MV-4-11 (cell line): Measurements from ENCODE around the gene DOCK11.
"Not testable (repeated sequence)": the region's sequence is repeated elsewhere in the genome, so short reads cannot be mapped to it uniquely, and the experiment has no call there.

Experiments
- DNase-seq: peaks from one replicate; lab custom pipeline; 2025; lab: John Stamatoyannopoulos, UW

DOCK11 gene

DNA sequence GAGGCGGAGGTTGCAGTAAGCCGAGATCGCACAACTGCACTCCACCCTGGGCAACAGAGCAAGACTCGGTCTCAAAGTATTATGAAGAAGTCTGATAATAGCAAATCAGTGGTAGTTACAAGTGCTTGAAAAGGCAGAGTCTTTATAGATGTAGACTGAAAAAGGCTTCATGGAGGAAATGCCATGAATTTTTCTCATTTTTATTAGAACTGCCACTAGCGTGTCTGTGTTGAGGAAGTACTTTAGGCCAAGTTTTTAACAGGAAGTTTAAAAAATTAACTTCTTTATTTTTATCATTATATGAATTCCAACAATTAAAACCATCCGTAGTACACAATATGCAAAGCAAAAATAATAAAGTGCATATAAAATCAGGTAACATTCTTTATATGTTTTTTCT, 199.0 kb downstream of the DOCK11 start:
- no peak for DNase-seq

DNA sequence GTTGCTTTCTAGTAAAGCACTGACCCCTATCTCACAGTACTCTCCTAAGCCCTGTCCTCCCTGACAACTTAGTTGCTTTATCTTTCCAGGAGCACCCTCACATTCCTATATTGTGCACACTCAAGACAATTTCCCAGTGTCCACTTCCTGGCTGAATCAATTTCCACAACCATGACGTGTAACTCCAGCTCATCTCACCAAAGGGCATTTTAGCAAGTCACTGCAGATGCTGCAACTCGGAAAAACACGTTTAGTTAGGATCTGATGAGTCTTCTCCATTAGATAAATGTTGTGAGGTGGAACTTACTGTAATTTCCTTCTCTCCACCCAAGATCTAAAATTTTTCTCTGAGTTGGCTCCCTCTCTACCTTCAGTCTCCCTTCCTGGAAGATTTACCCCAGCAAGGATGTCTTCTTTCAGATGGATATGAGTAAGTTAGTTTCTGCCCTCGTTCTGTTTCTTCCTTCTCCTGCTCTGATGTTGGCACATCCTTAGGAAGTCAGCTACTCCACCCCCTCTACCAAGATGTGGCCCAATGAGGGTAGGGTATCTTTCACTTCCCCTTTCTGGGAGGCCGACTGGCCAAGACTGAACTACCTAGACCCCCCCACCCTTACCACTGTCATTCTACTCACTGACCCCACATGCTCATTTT, 203.0 kb downstream of the DOCK11 start:
- peak; percentile 86 for DNase-seq

DNA sequence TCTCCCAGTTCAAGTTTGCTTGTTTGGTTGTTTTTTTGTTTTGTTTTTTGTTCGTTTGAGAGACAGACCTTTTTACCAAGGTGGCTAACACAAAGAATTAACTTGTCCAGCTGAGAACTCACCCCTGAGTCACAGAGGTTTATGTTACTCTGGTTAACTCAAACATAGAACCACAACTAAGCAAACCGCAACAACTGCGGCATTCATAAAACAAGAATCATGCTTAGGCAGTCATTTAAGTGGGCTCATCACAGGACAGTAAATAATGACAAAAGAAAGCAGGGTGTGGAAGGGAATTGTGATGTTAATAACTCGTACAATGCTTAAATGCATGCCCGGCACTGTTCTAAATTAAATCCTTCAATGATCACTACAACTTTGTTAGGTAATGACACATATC, 207.1 kb downstream of the DOCK11 start:
- no peak for DNase-seq

DNA sequence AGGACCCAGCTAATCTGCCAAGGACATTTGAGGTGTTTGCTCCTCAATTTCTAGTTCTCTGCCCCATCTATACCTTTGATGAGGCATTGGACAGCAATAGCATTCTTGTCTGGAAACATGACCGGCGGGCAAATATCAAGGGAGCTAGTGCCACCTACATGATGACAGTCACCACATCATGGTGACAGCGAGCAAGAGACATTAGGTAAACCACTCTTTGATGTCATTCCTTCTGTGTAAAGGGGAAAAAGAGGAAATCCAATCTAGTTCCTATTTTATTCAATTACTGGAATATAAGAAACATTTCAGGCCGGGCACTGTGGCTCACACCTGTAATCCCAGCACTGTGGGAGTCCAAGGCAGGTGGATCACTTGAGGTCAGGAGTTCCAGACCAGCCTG, 211.1 kb downstream of the DOCK11 start:
- peak; percentile 9 for DNase-seq

DNA sequence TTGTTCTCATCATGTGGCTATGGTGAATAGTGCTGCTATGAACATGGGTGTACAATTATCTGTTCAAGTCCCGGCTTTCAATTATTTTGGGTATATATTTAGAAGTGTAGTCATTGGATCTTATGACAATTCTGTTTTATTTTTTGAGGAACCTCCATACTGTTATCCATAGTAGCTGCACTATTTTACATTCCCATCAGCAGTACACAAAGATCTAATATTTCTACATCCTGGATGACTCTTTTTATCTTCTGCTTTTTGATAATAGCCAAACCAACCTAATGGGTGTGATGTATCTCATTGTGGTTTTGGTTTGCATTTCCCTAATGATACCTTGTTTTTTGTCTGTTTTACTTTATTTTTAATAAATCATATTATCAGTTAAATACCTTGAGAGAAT, 218.9 kb downstream of the DOCK11 start:
- no peak for DNase-seq

DNA sequence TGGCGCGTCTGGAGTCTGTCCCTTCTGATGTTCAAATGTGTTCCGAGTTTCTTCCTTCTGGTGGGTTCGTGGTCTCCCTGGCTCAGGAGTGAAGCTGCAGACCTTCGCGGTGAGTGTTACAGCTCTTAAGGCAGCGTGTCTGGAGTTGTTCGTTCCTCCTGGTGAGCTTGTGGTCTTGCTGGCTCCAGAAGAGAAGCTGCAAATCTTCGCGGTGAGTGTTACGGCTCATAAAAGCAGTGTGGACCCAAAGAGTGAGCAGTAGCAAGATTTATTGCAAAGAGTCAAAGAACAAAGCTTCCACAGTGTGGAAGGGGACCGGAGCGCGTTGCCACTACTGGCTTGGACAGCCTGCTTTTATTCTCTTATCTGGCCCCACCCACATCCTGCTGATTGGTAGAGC, 220.3 kb downstream of the DOCK11 start:
- peak; percentile 51 for DNase-seq

DNA sequence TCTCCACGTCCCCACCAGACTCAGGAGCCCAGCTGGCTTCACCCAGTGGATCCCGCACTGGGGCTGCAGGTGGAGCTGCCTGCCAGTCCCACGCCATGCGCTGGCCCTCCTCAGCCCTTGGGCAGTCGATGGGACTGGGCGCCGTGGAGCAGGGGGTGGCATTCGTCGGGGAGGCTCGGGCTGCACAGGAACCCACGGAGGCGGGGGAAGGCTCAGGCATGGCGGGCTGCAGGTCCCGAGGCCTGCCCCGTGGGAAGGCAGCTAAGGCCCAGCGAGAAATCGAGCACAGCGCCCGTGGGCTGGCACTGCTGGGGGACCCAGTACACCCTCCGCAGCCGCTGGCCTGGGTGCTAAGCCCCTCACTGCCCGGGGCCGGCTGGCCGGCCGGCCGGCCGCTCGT, 221.2 kb downstream of the DOCK11 start:
- not testable (repeated sequence) for DNase-seq

DNA sequence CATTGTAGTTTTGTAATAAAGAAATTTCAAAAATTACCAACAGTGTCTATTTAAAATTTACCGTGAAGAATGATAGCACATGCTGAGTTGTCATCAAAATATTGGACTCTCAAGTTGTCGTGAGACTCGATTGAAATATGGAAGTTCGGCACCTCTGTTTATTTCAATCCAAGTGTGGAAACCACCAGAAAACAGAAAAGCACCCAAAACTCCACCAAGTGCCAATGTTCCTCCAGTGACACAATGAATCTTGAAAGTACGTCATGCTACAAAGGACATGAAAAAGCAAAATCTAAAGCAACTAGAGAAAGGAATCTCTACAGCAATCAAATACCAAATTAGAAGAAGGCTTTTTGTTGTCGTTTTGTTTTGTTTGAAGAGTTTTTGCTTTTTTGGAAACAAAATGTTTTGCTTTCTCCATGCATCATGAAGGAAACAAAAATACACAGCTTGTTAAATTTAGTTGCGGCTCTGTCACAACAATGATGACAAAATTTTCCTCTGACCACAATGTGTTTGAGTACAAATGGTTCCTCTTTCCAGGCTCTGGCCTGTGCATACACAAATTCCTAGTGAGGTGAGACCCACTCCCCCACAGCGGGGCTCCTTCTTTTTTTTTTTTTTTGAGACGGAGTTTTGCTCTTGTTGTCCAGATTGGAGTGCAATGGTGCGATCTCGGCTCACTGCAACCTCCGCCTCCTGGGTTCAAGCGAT, 222.2 kb downstream of the DOCK11 start:
- peak; percentile 88 for DNase-seq

DNA sequence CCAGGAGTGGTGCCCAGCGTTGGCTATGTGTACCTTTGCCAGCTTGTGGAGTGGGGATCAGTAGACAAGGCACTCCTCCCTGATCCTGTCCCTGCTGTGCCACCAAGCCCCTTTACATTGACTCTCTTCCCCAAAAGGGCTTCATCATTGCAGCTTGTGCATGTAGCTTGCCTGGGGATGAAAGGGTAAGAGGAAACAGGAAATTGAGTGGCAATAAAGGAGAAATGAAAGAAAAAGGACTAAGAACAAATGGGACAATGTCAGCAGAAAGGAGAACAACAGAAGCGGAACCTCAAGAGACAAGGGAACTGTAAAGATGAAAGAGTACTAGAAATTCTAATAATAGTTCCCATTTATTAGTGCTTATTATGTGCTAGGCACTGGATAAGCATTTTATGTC, 223.1 kb downstream of the DOCK11 start:
- peak; percentile 93 for DNase-seq

DNA sequence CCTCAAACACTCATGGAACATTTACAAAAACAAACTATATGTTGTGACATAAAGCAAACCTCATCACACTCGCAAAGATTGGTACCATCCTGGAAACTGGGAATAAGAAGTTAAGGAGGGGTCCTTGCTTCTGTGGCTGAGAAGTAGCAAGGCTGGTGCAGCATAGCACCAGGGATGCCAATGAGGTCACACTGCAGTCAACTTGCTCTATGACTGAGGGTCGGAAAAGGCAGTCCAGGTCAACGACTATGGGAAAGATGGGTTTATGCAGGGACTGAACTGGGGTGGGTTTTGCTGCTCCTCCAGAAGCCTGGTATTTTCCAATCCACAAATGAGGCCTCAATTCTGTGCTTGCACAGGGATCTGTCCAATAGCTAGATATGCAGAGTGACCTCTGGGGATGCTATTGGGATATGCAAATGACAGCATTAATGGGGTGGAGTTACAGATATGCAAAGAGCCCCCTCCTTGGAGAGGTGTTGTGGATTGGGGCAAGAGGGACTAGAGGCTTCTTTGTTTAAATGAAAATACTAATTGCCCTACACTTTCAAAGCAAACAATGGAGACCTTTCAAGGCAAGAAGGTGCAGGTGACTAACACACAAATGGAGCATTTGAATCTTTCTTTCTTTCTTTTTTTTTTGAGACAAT, 224.6 kb downstream of the DOCK11 start:
- DNase-seq = no peak

DNA sequence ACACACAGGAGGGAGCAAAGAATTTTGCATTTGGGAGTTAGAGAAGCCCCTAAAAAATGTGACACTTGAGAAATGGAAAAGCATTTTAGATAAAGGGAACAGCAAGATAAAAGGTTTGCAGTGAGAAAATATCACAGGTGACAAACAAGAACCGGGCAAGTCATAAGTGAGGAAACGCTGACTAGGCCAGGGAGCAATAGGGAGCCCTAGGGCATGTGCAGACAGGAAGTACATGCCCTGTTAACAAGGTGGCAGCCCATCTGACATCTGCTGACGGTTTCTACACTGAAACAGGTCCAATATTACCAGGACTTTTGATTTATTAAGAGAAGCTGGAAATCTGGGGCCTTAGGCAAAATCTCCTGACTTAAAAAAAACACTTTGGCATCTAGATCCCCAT, 227.8 kb downstream of the DOCK11 start:
- DNase-seq = no peak

DNA sequence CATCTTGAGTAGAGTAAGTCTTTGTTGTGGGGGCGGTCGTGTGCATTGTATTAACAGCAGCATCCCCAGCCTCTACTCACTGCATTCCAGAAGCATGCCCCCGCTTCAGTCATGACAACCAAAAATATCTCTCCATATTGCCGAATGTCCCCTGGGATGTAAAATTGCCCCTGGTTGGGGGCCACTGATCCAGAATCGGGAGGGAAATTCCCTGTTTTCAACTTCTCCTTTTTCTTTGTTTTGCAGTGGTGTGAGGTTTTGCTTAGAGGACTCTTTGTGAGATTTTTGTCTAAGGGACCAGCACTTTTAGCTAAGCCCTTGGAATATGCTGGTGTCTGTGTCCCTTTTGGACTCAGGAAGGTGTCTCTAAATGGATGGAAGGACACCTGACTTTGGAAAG, 228.8 kb downstream of the DOCK11 start:
- no peak for DNase-seq

DNA sequence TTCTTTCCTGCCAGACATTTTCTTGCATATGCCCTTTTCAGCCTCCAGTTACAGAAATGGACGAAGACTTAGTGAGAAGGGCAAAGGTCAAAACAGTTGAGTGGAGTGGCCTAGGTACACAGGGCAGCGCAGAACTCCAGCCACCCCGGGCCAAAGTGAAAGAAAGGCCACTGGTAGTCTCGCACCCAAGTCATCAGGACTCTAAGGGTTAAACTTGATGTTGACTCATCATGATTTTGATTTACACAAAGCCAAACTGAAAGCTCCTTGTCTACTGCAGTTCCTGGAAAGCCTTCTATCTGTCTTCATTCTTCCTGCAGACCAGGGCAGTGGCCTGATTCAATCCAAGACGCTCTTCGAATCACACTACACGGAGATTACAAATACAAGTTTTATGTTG, 229.2 kb downstream of the DOCK11 start:
- DNase-seq = peak; percentile 44

DNA sequence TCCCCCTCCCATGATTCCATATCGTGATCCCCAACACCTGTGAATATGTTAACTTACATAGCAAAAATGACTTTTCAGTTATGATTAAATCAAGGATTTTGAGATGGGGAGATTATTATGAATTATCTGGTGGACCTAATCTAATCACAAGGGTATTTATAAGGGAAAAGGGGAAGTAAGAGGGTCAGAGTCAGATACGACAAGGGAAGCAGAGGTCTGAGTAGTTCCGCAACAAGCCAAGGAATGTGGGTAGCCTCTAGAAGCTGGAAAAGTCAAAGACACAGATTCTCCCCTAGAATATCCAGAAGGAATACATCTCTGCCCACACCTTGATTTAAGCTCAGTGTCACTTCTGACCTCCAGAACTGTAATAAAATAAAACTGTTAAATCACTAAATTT, 230.8 kb downstream of the DOCK11 start:
- no peak for DNase-seq

DNA sequence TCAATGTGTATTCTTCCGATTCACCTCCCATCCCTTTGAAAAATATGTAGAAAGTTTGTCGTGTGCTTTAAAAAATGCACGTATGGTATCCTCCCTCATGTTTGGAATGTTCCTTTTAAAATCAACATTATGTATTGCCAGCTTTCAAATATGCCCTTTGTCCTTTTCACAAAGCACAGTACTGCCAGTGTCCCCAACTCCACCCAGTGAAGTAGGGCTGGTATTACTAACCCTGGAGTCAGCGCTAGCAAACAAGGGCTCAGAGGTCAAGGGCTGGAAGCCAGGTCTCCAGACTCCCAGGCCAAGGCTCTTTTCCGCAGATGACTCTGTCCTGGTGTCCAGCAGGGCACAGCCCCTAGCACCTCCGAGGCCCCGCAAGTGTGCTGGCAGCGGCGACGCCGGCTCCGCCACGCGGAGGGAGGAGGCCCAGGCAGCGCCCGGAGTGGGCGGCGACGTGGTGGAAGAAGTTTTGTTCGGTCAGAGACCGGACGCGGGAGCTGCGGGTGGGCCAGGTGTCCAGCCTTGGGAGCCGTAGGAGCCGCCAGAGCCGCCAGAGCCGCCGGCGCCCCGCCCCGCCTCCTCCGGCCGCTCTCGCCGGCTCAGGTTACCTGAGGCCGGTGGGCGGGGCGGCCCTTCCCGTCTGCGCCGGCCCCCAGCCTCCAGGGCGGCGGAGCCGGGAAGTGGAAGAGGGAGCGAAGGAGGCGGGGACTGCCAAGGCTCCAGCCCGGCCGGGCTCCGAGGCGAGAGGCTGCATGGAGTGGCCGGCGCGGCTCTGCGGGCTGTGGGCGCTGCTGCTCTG, 231.5 kb downstream of the DOCK11 start, which contains the start of gene IL13RA1:
TSS of gene IL13RA1 (plus strand) at position 720 of the 799 bp plus-strand sequence. CDS start at position 753, 33 bp downstream.
- DNase-seq = peak; percentile 51

DNA sequence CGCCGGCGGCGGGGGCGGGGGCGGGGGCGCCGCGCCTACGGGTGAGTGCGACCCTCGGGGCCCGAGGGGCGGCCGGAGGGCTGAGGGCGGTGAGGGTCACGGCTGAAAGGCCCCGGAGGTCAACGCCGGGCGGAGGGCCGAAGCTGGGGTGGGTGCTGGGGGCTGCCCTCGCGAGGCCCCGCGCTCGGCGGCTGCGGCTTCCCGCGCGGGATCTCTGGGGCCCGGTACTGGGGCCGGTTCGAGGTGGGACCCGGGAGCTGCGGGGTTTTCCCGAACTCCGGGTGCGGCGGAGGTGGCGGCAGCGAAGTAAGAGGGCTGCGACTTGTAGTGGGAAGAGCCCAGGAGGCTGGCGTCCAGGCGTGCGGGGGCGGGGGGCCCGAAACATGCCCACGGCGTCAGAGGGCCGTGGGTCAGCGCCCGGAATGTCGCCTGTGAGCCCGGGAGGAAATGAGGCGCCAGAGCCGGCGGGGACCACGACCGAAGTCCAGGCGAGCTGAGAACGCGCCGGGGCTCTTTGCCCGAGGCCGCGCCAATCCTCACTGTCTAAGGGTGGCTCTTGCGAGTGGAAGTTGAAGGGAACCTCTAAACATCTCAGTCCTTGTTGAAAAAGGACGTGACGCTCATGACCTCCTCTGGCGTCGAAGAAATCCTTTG, 232.2 kb downstream of the DOCK11 start:
- DNase-seq = no peak

DNA sequence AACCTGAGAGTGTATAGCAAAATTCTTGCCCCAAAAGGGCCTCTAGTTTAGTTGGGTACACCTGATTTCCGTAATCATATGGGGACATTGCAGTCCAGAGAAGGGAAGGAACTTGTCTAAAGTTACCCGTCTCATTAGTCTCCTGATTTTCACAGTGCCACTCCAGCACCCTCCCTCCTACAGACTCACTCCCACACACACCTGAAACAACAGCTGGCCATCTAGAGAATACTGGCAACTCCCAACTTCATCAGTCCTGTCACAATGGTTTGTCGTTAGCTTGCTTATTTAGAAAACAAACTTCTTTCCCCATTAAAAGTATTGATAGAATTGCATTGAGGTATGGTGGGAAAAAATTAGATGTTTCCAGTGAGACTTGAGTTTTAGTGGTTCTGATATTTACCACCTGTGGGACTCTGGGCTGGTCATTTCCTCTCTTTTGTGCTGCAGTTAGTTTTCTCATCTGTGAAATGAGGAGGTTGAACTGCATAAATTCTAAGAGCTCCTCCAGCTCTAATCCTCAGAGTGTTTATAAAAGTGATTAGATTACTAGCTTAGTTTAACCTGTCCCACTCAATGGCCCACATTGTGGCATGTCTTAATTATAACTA, 233.5 kb downstream of the DOCK11 start:
- no peak for DNase-seq

DNA sequence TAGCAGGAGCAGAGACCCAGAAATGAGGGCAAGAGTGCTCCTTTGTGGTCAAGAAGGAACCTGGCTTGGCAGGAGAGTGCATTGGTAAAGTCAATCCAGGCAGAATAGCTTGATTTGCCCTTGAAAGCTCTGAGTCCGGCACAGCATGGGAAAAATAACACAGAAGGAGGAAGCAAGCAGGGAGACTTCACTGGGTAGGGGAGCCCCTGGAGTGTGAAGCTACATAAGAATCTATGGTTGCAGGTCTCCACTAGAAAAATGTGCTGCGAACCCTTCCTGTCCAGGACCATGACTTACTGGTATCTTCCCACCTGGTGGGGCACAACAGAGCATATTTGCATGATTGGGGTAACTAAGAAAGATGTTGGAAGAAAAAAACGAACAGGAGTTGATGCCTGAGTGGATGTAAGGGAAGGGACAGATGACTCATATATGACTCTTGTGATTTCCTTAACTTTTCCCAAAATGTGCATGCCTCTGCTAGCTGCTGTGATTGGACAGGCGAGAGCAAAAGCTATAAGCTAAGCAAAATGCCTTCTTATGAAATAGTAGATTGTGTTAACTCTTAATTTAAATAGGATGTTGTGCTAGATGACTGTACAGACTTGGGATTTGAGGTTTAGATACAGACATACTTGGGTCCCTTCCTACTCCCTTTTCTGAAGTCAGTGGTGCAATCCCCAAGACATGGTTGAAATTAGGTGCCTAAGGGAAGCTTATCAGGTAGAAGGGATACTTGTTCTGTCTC, 235.1 kb downstream of the DOCK11 start:
- no peak for DNase-seq

DNA sequence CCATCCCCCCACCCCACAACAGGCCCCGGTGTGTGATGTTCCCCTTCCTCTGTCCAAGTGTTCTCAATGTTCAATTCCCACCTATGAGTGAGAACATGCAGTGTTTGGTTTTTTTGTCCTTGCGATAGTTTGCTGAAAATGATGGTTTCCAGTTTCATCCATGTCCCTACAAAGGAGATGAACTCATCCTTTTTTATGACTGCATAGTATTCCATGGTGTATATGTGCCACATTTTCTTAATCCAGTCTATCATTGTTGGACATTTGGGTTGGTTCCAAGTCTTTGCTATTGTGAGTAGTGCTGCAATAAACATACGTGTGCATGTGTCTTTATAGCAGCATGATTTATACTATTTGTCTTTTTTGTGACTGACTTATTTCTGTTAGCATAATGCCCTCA, 236.9 kb downstream of the DOCK11 start:
- DNase-seq = not testable (repeated sequence)

DNA sequence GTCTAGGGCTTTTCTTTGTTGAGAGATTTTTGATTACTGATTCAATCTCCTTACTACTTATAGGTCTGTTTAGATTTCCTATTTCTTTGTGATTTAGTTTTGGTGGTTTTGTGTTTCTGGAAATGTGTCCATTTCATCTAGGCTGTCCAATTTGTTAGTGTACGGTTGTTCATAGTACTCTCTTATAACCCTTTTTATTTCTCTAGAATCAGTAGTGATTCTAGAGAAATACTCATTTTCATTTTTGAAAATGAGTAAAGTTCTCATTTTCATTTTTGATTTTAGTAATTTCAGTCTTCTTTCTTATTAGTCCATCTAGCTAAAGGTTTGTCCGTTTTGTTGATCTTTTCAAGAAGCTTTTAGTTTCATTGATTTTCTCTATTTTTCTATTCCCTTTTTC, 239.3 kb downstream of the DOCK11 start:
- no peak for DNase-seq
